Measurements from ENCODE around the gene ZNF580.

ZNF580 gene

GRCh38 chr19:55632463-55632834 is 8.4 kb upstream of the ZNF580 start:
- Mint-ChIP-seq H3K4me1 (peaks cover 44% of the 10 kb centered on the region), H3K36me3 (peaks cover 25% of the 10 kb centered on the region), H3K9me3 (no peaks in the 10 kb centered on the region), H3K4me3 (no peak overlapping the region), H3K27ac (peak overlapping the region; percentile 75), H3K27me3 (no peaks in the 10 kb centered on the region)
- peak; percentile 68 for ATAC-seq

DNA sequence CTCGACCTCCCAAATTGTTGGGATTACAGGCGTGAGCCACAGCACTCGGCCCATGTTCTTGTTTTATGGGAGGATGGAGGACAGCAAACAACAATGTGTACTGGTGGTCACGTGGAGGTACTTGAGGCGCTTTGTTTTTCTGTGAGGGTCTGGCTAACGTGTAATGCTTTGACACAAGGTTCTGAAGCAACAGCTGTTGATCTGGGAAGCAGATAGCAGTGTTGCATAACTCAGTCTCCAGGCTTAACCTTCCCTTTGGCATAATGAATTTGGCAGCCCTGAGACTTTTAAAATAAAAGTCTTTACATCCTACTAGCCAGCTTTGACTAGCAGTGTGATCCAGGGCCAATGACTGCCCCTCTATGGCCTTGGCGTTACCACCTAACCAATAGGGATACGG is 6.9 kb upstream of the ZNF580 start:
- Mint-ChIP-seq H3K4me1 (peaks cover 52% of the 10 kb centered on the region), H3K4me3 (no peak overlapping the region), H3K27ac (peak overlapping the region; percentile 100), H3K9me3 (no peaks in the 10 kb centered on the region), H3K36me3 (peaks cover 35% of the 10 kb centered on the region), H3K27me3 (no peaks in the 10 kb centered on the region)
- ATAC-seq: no peak

- no peaks in the 10 kb centered on the region for H3K27me3 Mint-ChIP-seq
- H3K36me3 Mint-ChIP-seq: peaks cover 38% of the 10 kb centered on the region
- H3K27ac Mint-ChIP-seq: peak overlapping the region; percentile 100
- H3K4me1 Mint-ChIP-seq: peaks cover 56% of the 10 kb centered on the region
- H3K4me3 Mint-ChIP-seq: peak overlapping the region; percentile 99
- H3K9me3 Mint-ChIP-seq: no peaks in the 10 kb centered on the region
- ATAC-seq: peak; percentile 35
Observed at GRCh38 chr19:55635334-55635717, 5.5 kb upstream of the ZNF580 start.

DNA sequence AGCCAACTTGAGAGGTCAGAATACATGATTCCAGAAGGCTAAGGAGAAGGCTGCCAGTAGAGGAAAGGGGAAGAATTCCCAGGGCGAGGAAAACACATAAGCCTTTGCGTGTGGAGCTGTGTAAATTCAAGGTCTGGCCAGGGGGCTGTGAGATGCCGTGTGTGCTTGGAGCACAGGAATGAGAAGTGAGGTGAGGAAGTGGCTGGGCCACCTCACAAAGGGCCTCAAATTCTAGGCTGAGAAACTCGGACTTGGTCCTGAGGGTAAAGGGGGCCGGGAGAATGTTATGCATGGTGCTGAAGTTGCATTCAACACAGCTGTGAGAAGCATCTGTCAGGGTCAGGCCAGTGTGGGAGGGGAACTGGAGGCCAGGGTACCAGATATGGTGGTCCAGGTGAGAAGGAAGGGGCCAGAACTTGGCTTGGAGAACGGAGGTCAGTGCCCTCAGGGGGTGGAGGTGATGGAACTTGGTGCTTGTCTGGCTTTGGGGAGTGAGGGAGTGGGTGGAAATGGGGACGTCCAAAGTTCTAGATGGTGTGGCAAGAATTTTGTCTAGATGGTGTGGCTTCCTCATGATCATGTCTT is 4.9 kb upstream of the ZNF580 start:
- Mint-ChIP-seq H3K27me3 (no peaks in the 10 kb centered on the region), H3K27ac (peak overlapping the region; percentile 100), H3K9me3 (no peaks in the 10 kb centered on the region), H3K36me3 (peaks cover 38% of the 10 kb centered on the region), H3K4me3 (peak overlapping the region; percentile 99), H3K4me1 (peaks cover 59% of the 10 kb centered on the region)
- no peak for ATAC-seq

- H3K27me3 Mint-ChIP-seq: no peaks in the 10 kb centered on the region
- H3K36me3 Mint-ChIP-seq: peaks cover 38% of the 10 kb centered on the region
- no peak for ATAC-seq
- no peaks in the 10 kb centered on the region for H3K9me3 Mint-ChIP-seq
- peak overlapping the region; percentile 99 for H3K4me3 Mint-ChIP-seq
- peaks cover 60% of the 10 kb centered on the region for H3K4me1 Mint-ChIP-seq
- H3K27ac Mint-ChIP-seq: peak overlapping the region; percentile 100
Observed at GRCh38 chr19:55636723-55637122, 4.1 kb upstream of the ZNF580 start.

- Mint-ChIP-seq H3K27me3 (no peaks in the 10 kb centered on the region), H3K27ac (peak overlapping the region; percentile 100), H3K9me3 (no peaks in the 10 kb centered on the region), H3K4me3 (peak overlapping the region; percentile 3), H3K4me1 (peaks cover 58% of the 10 kb centered on the region), H3K36me3 (peaks cover 38% of the 10 kb centered on the region)
- ATAC-seq: no peak
Observed at GRCh38 chr19:55637534-55637933, 3.3 kb upstream of the ZNF580 start.

DNA sequence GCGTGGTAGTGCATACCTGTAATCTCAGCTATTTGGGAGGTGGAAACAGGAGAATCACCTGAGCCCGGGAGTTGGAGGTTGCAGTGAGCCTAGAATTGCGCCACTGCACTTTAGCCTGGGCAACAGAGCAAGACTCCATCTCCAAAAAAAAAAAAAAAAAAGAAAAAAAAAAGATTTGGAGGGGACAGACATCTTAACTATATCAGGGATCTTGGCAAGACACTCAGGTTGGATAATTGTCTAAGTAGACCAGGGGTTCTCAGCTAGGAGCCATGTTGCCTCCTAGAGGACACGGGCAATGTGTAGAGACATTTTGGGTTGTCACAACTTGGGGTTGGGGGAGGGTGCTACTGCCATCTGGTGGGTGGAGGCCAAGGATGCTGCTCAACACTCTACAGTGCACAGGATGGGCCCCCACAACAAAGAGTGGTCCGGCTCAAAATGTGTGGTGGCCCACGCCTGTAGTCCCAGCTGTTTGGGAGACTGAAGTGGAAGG is 1.9 kb upstream of the ZNF580 start:
- no peak overlapping the region for H3K4me3 Mint-ChIP-seq
- H3K27me3 Mint-ChIP-seq: no peaks in the 10 kb centered on the region
- peaks cover 66% of the 10 kb centered on the region for H3K4me1 Mint-ChIP-seq
- no peak for ATAC-seq
- no peak overlapping the region for H3K27ac Mint-ChIP-seq
- no peaks in the 10 kb centered on the region for H3K9me3 Mint-ChIP-seq
- H3K36me3 Mint-ChIP-seq: peaks cover 44% of the 10 kb centered on the region

DNA sequence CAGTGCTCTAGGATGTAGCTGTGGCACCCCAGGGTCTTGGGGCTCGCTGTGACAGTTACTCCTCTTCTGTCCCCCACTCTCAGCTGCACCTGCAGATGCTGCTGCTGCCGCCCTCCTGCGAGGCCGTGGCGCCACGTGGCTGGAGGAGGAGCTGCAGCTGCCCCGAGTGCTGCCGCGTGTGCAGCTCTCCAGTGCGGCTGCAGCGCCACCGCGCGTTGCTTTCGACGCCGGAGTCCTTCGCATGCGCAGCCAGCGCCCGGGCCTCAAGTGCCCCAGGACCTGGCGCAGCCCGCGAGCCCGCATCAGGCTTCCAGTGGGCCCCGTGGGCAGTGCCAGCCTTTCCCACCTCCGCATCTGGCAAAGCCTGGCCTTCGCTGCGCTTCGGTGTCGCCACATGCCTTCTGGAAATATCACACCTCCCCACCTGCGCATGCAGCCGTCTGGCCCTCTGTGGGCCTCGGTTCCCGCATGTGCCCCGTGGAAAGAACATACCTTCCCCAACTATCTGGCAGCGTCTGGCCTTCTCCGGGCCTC is 692 bp upstream of the ZNF580 start:
- Mint-ChIP-seq H3K36me3 (peaks cover 45% of the 10 kb centered on the region), H3K27me3 (no peaks in the 10 kb centered on the region), H3K4me1 (peaks cover 73% of the 10 kb centered on the region), H3K4me3 (peak overlapping the region; percentile 72), H3K27ac (peak overlapping the region; percentile 98), H3K9me3 (no peaks in the 10 kb centered on the region)
- peak; percentile 6 for ATAC-seq

GRCh38 chr19:55641426-55642152 is 787 bp downstream of the ZNF580 start:
- ATAC-seq: no peak
- H3K27ac Mint-ChIP-seq: peak overlapping the region; percentile 98
- H3K27me3 Mint-ChIP-seq: no peaks in the 10 kb centered on the region
- H3K4me1 Mint-ChIP-seq: peaks cover 64% of the 10 kb centered on the region
- H3K4me3 Mint-ChIP-seq: peak overlapping the region; percentile 88
- H3K9me3 Mint-ChIP-seq: no peaks in the 10 kb centered on the region
- peaks cover 41% of the 10 kb centered on the region for H3K36me3 Mint-ChIP-seq

- Mint-ChIP-seq H3K4me1 (peaks cover 64% of the 10 kb centered on the region), H3K4me3 (peak overlapping the region; percentile 88), H3K27me3 (no peaks in the 10 kb centered on the region), H3K9me3 (no peaks in the 10 kb centered on the region), H3K27ac (peak overlapping the region; percentile 98), H3K36me3 (peaks cover 44% of the 10 kb centered on the region)
- ATAC-seq: peak; percentile 37
Observed at GRCh38 chr19:55642153-55643002, 1.6 kb downstream of the ZNF580 start.

DNA sequence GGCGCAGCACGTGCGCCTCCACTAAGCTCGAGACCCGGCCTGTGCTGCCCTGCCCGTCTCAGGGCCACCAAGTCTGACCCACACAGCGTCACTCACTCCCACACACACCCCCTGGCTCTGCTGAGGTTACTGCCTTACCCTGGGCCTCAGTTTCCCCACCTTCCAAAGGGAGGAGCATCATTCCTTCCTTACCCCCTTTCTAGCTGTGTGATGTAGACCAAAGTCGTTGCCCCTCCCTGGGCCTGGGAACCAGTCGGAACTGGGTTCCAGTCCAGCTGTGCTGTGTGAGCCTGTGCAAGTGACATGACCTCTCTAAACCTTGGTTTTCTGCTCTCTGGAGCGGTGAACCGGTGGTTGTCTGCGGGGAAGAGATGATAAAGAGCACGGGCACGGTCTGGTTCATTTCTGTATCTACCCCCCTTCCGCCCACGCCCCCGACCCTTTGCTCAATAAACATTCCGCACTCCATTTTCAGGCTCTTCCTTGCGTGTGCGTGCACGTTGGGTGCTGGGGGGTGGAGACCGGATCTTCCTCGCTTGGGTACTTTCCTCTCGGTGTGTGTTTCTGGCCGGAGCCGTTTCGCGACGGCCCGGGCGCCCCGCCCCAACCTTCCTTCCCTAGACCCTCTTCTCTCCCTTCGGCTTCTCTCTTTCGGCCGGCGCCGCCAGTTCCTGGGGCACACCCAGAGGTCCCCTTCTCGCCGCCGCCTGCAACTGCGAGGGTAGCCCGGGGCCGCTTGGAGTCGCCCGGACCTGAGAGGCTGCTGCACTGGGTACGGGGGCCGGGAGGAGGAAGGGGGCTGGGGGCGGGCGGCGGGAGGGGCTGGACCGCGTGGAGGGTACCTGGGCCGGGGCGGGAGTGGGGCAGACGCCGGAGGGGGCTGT is 2.4 kb downstream of the ZNF580 start, which contains the start of gene ZNF581:
TSS of gene ZNF581 (plus strand) at position 647 of the 884 bp plus-strand sequence. CDS start 923 bp downstream, outside the sequence.
- Mint-ChIP-seq H3K4me3 (peak within 1 kb of the TSS; percentile 88), H3K36me3 (peaks cover 37% of the 10 kb centered on the region), H3K27ac (peak within 1 kb of the TSS; percentile 98), H3K4me1 (peaks cover 58% of the 10 kb centered on the region), H3K9me3 (no peaks in the 10 kb centered on the region), H3K27me3 (no peaks in the 10 kb centered on the region)
- peak; percentile 65 for ATAC-seq

DNA sequence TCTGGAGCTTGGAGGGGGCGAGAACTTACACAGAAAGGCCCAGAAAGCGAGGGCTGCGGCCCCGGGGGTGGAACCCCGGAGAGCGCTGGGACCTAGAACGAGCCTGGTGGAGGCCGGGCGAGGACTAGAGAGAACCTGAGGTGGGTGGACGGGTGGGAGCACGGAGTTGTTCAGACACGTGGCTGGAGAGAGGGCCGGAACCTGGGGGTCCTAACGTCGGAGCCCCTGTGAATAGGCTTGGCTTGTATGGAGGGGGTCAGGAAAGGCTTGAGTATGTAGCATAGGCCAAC is 3.0 kb downstream of the ZNF580 start:
- peaks cover 62% of the 10 kb centered on the region for H3K4me1 Mint-ChIP-seq

GRCh38 chr19:55644191-55644833 is 3.5 kb downstream of the ZNF580 start:
- peak overlapping the region; percentile 88 for H3K4me3 Mint-ChIP-seq
- peaks cover 38% of the 10 kb centered on the region for H3K36me3 Mint-ChIP-seq
- ATAC-seq: no peak
- peaks cover 67% of the 10 kb centered on the region for H3K4me1 Mint-ChIP-seq
- H3K27me3 Mint-ChIP-seq: no peaks in the 10 kb centered on the region
- H3K9me3 Mint-ChIP-seq: no peaks in the 10 kb centered on the region
- H3K27ac Mint-ChIP-seq: peak overlapping the region; percentile 98

More for the DNA sequence above, 3.0 kb downstream of the ZNF580 start:
- peak overlapping the region; percentile 88 for H3K4me3 Mint-ChIP-seq
- H3K36me3 Mint-ChIP-seq: peaks cover 38% of the 10 kb centered on the region
- ATAC-seq: no peak
- H3K27ac Mint-ChIP-seq: peak overlapping the region; percentile 98
- no peaks in the 10 kb centered on the region for H3K9me3 Mint-ChIP-seq
- no peaks in the 10 kb centered on the region for H3K27me3 Mint-ChIP-seq

All from stimulated activated memory B cell treated with anti-CD40 and anti-IgM and Interleukin-4, amounts not matched to agents 10 μg/mL and 1 μg/mL and 100 μg/mL, for 72 hours (primary cell).